Fibroblast of skin of left biceps (primary cell): ENCODE measurements around the gene HAUS2.
"Not testable (repeated sequence)": the region's sequence is repeated elsewhere in the genome, so short reads cannot be mapped to it uniquely, and the experiment has no call there.

Experiments
- DNase-seq, 2 experiments: peaks; one replicate each; pipeline ENCODE4 v3.0.0-alpha.2; 2013; ENCODE audit warnings: low read depth in 2 of 2

HAUS2 gene

GRCh38 chr15:42575188-42576039 is 26.8 kb downstream of the HAUS2 start, which contains the start of gene STARD9:
TSS of gene STARD9 (plus strand) at chr15:42575606. CDS start at chr15:42575716, 110 bp downstream.
- DNase-seq: peak; percentile 96

- DNase-seq: no peak
These were observed 27.5 kb downstream of the HAUS2 start for GRCh38 chr15:42576040-42576594.

- DNase-seq: no peak
These were observed 28.1 kb downstream of the HAUS2 start for GRCh38 chr15:42576776-42577175.

DNA sequence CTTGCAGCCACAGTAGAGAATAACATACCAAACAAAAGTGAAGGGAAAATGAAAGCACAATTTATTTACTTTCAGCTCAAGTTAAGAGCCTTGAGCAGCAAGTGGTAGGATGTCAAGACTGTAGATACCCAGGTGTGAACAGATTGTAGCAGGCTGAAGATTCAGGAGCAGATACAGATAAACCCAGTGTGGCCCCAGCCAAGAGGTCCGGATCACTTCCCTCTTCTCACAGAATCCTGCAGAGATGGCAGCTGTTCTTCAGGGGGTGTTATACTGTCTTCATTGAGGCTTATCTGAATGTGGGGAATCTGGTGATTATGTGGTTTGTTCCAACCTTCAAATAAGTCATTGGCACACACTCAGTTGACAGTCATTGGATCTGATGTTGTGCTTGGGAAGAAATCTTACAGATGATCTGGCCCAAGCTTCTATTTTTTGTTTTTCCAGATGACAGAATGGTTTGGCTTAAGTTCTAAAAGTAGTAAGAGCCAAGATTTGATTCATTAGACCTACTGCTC is 28.9 kb downstream of the HAUS2 start:
- peak; percentile 60 to 66 for DNase-seq

DNA sequence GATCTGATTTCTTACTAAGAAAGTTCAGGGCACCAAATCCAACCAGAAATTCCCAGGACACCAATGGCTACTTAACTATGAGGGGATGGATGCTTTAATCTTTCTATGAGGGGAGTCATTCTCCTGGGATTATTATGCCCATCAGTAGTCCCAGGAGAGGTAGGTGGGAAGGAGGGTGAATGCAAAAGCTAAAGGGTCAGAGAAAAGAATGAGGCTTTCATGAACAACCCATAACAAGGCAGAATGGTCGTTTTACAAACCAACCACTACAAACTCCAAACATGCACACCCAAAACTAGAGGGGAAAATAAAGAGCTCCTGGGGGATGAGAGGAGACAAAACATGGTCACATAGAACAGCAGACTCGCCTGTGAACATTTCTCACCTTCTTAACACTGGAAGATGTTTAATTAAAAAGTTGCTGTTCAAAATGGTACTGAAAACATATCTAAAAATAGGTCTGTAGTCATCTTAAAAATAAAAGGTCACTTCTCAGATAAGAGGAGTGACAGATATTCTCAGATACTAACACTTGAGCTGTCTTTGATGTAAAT is 30.4 kb downstream of the HAUS2 start:
- no peak for DNase-seq

- no peak for DNase-seq
These were observed 32.7 kb downstream of the HAUS2 start for GRCh38 chr15:42581272-42581730.

- DNase-seq: no peak
These were observed 34.1 kb downstream of the HAUS2 start for GRCh38 chr15:42582569-42583375.

GRCh38 chr15:42584031-42584765 is 35.6 kb downstream of the HAUS2 start:
- no peak for DNase-seq

GRCh38 chr15:42590619-42591237 is 42.1 kb downstream of the HAUS2 start:
- DNase-seq: no peak

- peak in 1 of 2 experiments; percentile 30 for DNase-seq
These were observed 42.7 kb downstream of the HAUS2 start for GRCh38 chr15:42591238-42591934.

- no peak for DNase-seq
These were observed 44.1 kb downstream of the HAUS2 start for GRCh38 chr15:42592716-42593115.

- DNase-seq: no peak
These were observed 44.5 kb downstream of the HAUS2 start for GRCh38 chr15:42593143-42593542.

- no peak for DNase-seq
These were observed 45.5 kb downstream of the HAUS2 start for GRCh38 chr15:42594095-42594494.

DNA sequence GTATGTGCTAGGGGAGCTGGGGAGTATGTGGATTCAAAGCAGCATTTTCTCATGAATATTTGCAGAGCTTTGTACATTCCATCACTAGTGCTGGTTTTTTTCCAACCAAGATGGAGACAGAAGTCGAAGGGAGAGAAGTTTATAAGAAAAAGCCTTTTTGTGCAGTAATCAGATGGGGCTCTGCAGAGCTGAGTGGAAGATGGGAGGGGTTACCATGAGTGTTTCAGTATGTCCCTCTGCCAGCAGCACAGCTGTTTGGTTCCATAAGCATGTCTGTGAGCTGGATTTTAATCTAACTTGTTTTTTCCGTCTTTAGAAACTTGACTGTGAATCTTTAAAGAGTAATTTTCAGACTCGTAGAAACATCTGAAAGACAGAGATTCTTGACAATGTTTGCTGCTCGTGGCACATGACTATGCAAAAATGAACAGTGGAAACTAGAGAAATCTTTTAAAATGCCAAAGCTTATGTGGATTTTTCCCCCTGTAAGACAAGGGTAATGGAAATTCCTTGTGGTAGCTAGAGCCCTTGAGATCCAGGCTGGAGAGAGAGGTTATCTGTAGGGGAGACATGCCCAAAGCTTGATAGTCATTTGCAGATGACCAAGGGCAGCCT is 47.1 kb downstream of the HAUS2 start:
- DNase-seq: no peak

GRCh38 chr15:42601316-42601715 is 52.7 kb downstream of the HAUS2 start:
- not testable (repeated sequence) for DNase-seq

DNA sequence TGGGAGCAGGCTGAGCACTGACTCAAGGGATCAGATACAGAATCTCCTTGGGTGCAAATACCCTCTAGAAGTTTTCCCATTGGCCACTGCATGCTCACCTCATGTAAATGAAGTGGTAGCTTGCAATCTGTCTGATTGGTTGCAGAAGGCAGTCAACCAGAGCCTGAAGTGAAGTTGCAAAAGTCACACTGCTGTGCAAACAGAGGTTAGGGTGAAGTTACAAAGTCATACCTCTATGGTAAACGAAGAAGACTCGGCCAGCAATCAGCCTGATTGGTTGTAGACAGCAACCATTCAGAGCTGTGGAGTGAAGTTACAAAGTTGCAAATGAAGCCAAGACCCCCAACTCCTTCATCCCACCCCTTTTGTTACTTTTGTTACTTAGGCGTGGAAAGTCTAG is 53.9 kb downstream of the HAUS2 start:
- no peak for DNase-seq

- DNase-seq: no peak
These were observed 55.3 kb downstream of the HAUS2 start for GRCh38 chr15:42603978-42604377.

DNA sequence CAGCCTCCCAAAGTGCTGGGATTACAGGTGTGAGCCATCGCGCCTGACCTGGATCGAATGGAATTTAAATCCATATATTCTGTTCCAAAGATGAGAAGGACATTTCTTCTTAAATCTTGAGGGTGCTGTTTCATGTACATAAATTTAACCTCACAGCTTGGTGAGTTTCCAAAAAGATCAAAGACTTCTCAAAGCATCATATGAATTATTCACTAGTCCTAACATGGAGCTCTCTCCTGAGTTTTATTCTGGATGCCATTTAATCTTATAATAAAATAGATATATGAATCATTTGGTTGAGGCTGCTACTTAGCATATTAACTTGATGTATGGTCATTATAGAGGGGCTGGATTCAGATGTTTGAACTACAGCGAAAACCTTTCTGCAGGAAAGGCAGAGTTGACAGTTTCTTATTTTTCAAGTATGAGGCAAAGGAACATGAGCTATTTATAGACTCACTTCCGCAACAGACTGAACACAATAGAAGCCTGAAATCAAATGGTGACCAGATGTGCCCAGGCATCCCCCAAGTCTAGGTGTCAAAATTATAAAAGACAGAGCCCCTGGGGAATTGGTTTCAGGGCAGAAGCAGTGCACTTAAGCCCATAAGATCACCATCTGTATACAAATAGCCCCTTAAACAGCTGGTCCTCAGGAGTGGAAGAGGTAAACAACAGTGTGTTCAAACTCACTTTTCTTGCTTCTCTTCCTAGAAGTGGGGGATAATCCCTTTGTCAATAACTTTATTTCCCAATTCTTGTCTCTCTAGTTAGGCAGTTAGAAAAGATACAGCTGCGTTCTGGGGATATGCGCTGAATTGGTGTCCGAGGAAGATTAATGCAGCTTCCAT is 56.5 kb downstream of the HAUS2 start:
- no peak for DNase-seq

GRCh38 chr15:42605796-42606195 is 57.2 kb downstream of the HAUS2 start:
- DNase-seq: no peak
